B cell (primary cell): ENCODE measurements around the gene LYZL6. TPM values are rescaled to one million over a fixed set of nuclear protein-coding genes. Genes with fewer than 3 reads are reported as not detected.

Experiments
- ATAC-seq: fragments of 200-7000 bp; cut with Tn5 transposase; one replicate; pipeline ENCODE4 v1.10.0; 2021; ENCODE audit warnings: low read depth, mild to moderate bottlenecking, moderate number of reproducible peaks, moderate library complexity
- CTCF ChIA-PET: fragments of 350-600 bp; sonication (Branson Sonifier 250); formaldehyde crosslinking; loops from one replicate; lab custom pipeline; 2021; ENCODE audit warnings: antibody characterized with exemption, inconsistent platforms; lab: Charles Lee
- POLR2A ChIA-PET: fragments of 350-600 bp; sonication (Branson Sonifier 250); formaldehyde crosslinking; loops from one replicate; lab custom pipeline; 2021; ENCODE audit warnings: antibody characterized with exemption; lab: Charles Lee
- DNase-seq: peaks from one replicate; pipeline ENCODE4 v3.0.0; 2013
- H2AFZ ChIP-seq: 2 replicates; pipeline ENCODE4 v1.6.1; 2012; ENCODE audit warnings: mild to moderate bottlenecking, low read depth, low read length; ENCODE audit not compliant: insufficient read depth, poor library complexity, severe bottlenecking
- H3K27ac ChIP-seq, 2 donors: 1 replicate in 1 of 2; 2 replicates in 1 of 2; pipeline ENCODE4 v1.5.1; 2012 to 2013; ENCODE audit warnings: low read length in 2 of 2, mild to moderate bottlenecking in 2 of 2, moderate library complexity in 1 of 2
- H3K27me3 ChIP-seq, 4 experiments: fragments of 200-600 bp in 1 of 4; sonication (generic) in 1 of 4; replicated peaks in 1 of 4; 1 replicate in 2 of 4; 2 replicates in 2 of 4; pipeline versions ENCODE4 v1.6.1 to v1.7.0; 2013 to 2016; ENCODE audit warnings: low read length in 3 of 4, mild to moderate bottlenecking in 2 of 4, mixed read lengths in 1 of 4, moderate library complexity in 1 of 4; ENCODE audit not compliant: insufficient read depth in 4 of 4, control insufficient read depth in 3 of 4; ENCODE audit errors: control extremely low read depth in 1 of 4
- H3K36me3 ChIP-seq, 2 experiments: replicated peaks in 1 of 2; 1 replicate in 1 of 2; 2 replicates in 1 of 2; pipeline versions ENCODE4 v1.6.1 to v1.7.1; 2013; ENCODE audit warnings: low read length in 1 of 2; ENCODE audit not compliant: insufficient read depth in 2 of 2, control insufficient read depth in 1 of 2; ENCODE audit errors: control extremely low read depth in 1 of 2, extremely low read depth in 1 of 2
- H3K4me1 ChIP-seq, 2 donors: fragments of 200-600 bp in 1 of 2; sonication (generic) in 1 of 2; 1 replicate in 1 of 2; 2 replicates in 1 of 2; pipeline versions ENCODE4 v1.5.1 to v1.6.1; 2013 to 2017; ENCODE audit warnings: low read length in 2 of 2; ENCODE audit not compliant: control insufficient read depth in 2 of 2, insufficient read depth in 2 of 2
- H3K4me2 ChIP-seq: replicated peaks from 2 replicates; pipeline ENCODE3; 2012; ENCODE audit warnings: mild to moderate bottlenecking, low read depth, low read length; ENCODE audit not compliant: poor library complexity, severe bottlenecking
- H3K4me3 ChIP-seq, 5 experiments: fragments of 200-600 bp in 1 of 5; sonication (generic) in 1 of 5; 1 replicate in 3 of 5; 2 replicates in 2 of 5; pipeline versions ENCODE4 v1.5.1 to v1.7.0; 2011 to 2016; ENCODE audit warnings: low read length in 4 of 5, mild to moderate bottlenecking in 4 of 5, low read depth in 2 of 5, control low read depth in 1 of 5, moderate library complexity in 1 of 5; ENCODE audit not compliant: insufficient read depth in 1 of 5; ENCODE audit errors: control extremely low read depth in 1 of 5, extremely low read depth in 1 of 5
- H3K79me2 ChIP-seq: fragments of 200-600 bp; sonication (generic); one replicate; pipeline ENCODE4 v1.6.0; 2016; ENCODE audit warnings: low read length; ENCODE audit not compliant: control insufficient read depth, insufficient read depth
- H3K9ac ChIP-seq: fragments of 200-600 bp; sonication (generic); 2 replicates; pipeline ENCODE4 v1.6.1; 2017; ENCODE audit warnings: mild to moderate bottlenecking, low read length, moderate library complexity
- H3K9me3 ChIP-seq, 3 donors: one replicate each; pipeline versions ENCODE4 v1.6.1 to v1.7.1; 2013; ENCODE audit warnings: low read length in 2 of 3; ENCODE audit not compliant: control insufficient read depth in 2 of 3, insufficient read depth in 1 of 3; ENCODE audit errors: control extremely low read depth in 1 of 3
- H4K20me1 ChIP-seq: 2 replicates; pipeline ENCODE4 v1.6.0; 2012; ENCODE audit warnings: mild to moderate bottlenecking, low read length; ENCODE audit not compliant: insufficient read depth, control insufficient read depth, poor library complexity, severe bottlenecking
- H3K27ac Mint-ChIP-seq: one replicate; pipeline ENCODE4 v1.8.0; 2021; ENCODE audit warnings: mixed read lengths
- H3K27me3 Mint-ChIP-seq: one replicate; pipeline ENCODE4 v1.8.0; 2021; ENCODE audit warnings: mixed read lengths
- H3K4me1 Mint-ChIP-seq: one replicate; pipeline ENCODE4 v1.8.0; 2021; ENCODE audit warnings: mixed read lengths
- H3K4me3 Mint-ChIP-seq: one replicate; pipeline ENCODE4 v1.8.0; 2021; ENCODE audit warnings: mixed read lengths
- H3K9me3 Mint-ChIP-seq: one replicate; pipeline ENCODE4 v1.8.0; 2022; ENCODE audit warnings: mixed read lengths; ENCODE audit not compliant: insufficient read depth
- CTCF ChIP-seq: fragments of 200-600 bp; IDR thresholded peaks from one replicate; pipeline ENCODE4 v1.8.0; 2022; ENCODE audit warnings: antibody characterized with exemption, mild to moderate bottlenecking
- EZH2 ChIP-seq: IDR thresholded peaks from 2 replicates; pipeline ENCODE4 v1.6.1; 2012; ENCODE audit warnings: borderline replicate concordance, low read depth, mild to moderate bottlenecking, moderate library complexity, low read length; ENCODE audit not compliant: insufficient read depth, poor library complexity, severe bottlenecking
- WGBS: methylation state at CpG from one replicate; pipeline ENCODE4 v1.1.5; 2013; ENCODE audit warnings: missing lambda C conversion rate; ENCODE audit not compliant: insufficient coverage; 5-methylcytosine and 5-hydroxymethylcytosine counted together
- intact Hi-C: fragments of 100-400 bp; cut with micrococcal nuclease; formaldehyde crosslinking; loops from one replicate; pipeline ENCODE4 v1.10.0; 2022
- polyA plus RNA-seq: library from polyadenylated mRNA; depleted of rRNA; stranded (reverse); fragments of >200 nt; gene quantifications from 2 replicates; pipeline ENCODE4 v1.2.3, GENCODE V29; 2012
- total RNA-seq, 2 donors: library from RNA; stranded (reverse); fragments of 120-200 nt in 1 of 2; gene quantifications; 1 replicate in 1 of 2; 2 replicates in 1 of 2; pipeline versions ENCODE4 v1.2.3 to v1.2.4, GENCODE V29; 2013 to 2022

The LYZL6 gene
- total and polyA plus RNA-seq, 2 donors (not counting 1 experiment from before 2014, with no cell fraction given) = not detected

- Mint-ChIP-seq H3K27ac (no peak overlapping the region), H3K4me3 (no peak overlapping the region), H3K4me1 (no peaks in the 10 kb centered on the region), H3K9me3 (no peaks in the 10 kb centered on the region), H3K27me3 (no peaks in the 10 kb centered on the region)
- intact Hi-C loops = no loop called here
- H3K36me3 ChIP-seq = no peaks in the 10 kb centered on the region
- ATAC-seq = no peak
- DNase-seq = no peak
- no peak overlapping the region for H3K4me2 ChIP-seq
- no peaks in the 10 kb centered on the region for H3K4me1 ChIP-seq
- WGBS = 94% methylated on average over 5 of the region's 5 CpGs
- ChIA-PET POLR2A (no interaction called here), CTCF (no interaction called here)
- H3K27me3 ChIP-seq = no peaks in the 10 kb centered on the region
- no peak overlapping the region for H3K27ac ChIP-seq
- no peak overlapping the region for H3K4me3 ChIP-seq
- H3K9ac ChIP-seq = no peak overlapping the region
- no peak for TF ChIP-seq CTCF
- no peak for TF ChIP-seq EZH2
- H3K9me3 ChIP-seq = no peaks in the 10 kb centered on the region
- H3K79me2 ChIP-seq = no peaks in the 10 kb centered on the region
- H4K20me1 ChIP-seq = no peaks in the 10 kb centered on the region
- no peak overlapping the region for H2AFZ ChIP-seq
Measured at GRCh38 chr17:35906191-35906925, 37.2 kb downstream of the LYZL6 start.

GRCh38 chr17:35903451-35903850 is 40.1 kb downstream of the LYZL6 start:
- Histone ChIP-seq H3K36me3 (no peaks in the 10 kb centered on the region), H3K9ac (no peak overlapping the region), H4K20me1 (no peaks in the 10 kb centered on the region), H3K4me3 (no peak overlapping the region), H3K27ac (no peak overlapping the region), H3K79me2 (no peaks in the 10 kb centered on the region), H3K4me1 (no peaks in the 10 kb centered on the region), H2AFZ (no peak overlapping the region), H3K27me3 (peaks cover 0 to 3% (median 0%) of the 10 kb centered on the region in 4 experiments), H3K4me2 (no peak overlapping the region), H3K9me3 (no peaks in the 10 kb centered on the region)
- Mint-ChIP-seq H3K4me1 (no peaks in the 10 kb centered on the region), H3K27ac (no peak overlapping the region), H3K4me3 (no peak overlapping the region), H3K9me3 (no peaks in the 10 kb centered on the region), H3K27me3 (peaks cover 7% of the 10 kb centered on the region)
- ATAC-seq (no peak), DNase-seq (no peak)
- intact Hi-C loops = no loop called here
- CTCF ChIA-PET = no interaction called here
- POLR2A ChIA-PET = no interaction called here
- WGBS = 86% methylated on average over 2 of the region's 5 CpGs
- TF ChIP-seq EZH2 = no peak
- no peak for TF ChIP-seq CTCF
